BE2C (cell line): ENCODE data around the gene SLC6A12.
A peak's percentile ranks its signal among the peaks of the same experiment; 100 is the strongest.

Source experiments
- DNase-seq: peaks from one replicate; pipeline ENCODE4 v3.0.0-alpha.2; 2020
- H3K27me3 ChIP-seq: fragments of 250-450 bp; sonication (Bioruptor Pico); 2 replicates; pipeline ENCODE4 v1.5.1; 2020; ENCODE audit warnings: mild to moderate bottlenecking
- H3K36me3 ChIP-seq: fragments of 250-450 bp; sonication (Bioruptor Pico); 2 replicates; pipeline ENCODE4 v1.5.1; 2020; ENCODE audit warnings: mild to moderate bottlenecking
- H3K4me1 ChIP-seq: fragments of 250-450 bp; sonication (Bioruptor Pico); 2 replicates; pipeline ENCODE4 v1.5.1; 2020
- H3K4me3 ChIP-seq: 2 replicates; pipeline ENCODE4 v1.5.1; 2011; ENCODE audit warnings: low read depth, low read length
- H3K9me3 ChIP-seq: fragments of 250-450 bp; sonication (Bioruptor Pico); 2 replicates; pipeline ENCODE4 v1.5.1; 2020
- CTCF ChIP-seq: IDR thresholded peaks from 2 replicates; pipeline ENCODE4 v1.5.1; 2012; ENCODE audit warnings: mild to moderate bottlenecking, low read depth, low read length

SLC6A12 gene

GRCh38 chr12:205026-205425 is 8.9 kb downstream of the SLC6A12 start:
- no peak for TF ChIP-seq CTCF
- H3K9me3 ChIP-seq: no peaks in the 10 kb centered on the region
- no peaks in the 10 kb centered on the region for H3K27me3 ChIP-seq
- DNase-seq: no peak
- no peaks in the 10 kb centered on the region for H3K4me1 ChIP-seq
- H3K4me3 ChIP-seq: no peak overlapping the region
- H3K36me3 ChIP-seq: no peaks in the 10 kb centered on the region

- no peaks in the 10 kb centered on the region for H3K36me3 ChIP-seq
- H3K27me3 ChIP-seq: no peaks in the 10 kb centered on the region
- no peak for TF ChIP-seq CTCF
- DNase-seq: no peak
- H3K4me3 ChIP-seq: no peak overlapping the region; the same call in 1 of the 2 replicates
- H3K4me1 ChIP-seq: no peaks in the 10 kb centered on the region; the same call in 1 of the 2 replicates
- H3K9me3 ChIP-seq: no peaks in the 10 kb centered on the region
These were observed 9.7 kb downstream of the SLC6A12 start for GRCh38 chr12:204261-204678.

GRCh38 chr12:203462-204260 is 10.3 kb downstream of the SLC6A12 start:
- H3K9me3 ChIP-seq: no peaks in the 10 kb centered on the region
- DNase-seq: peak; percentile 56
- H3K36me3 ChIP-seq: no peaks in the 10 kb centered on the region
- peaks cover 6% of the 10 kb centered on the region; the same call in 1 of the 2 replicates for H3K4me1 ChIP-seq
- no peaks in the 10 kb centered on the region for H3K27me3 ChIP-seq
- H3K4me3 ChIP-seq: peak overlapping the region; percentile 37
- TF ChIP-seq CTCF: no peak

- TF ChIP-seq CTCF: no peak
- H3K9me3 ChIP-seq: no peaks in the 10 kb centered on the region
- peaks cover 6% of the 10 kb centered on the region; the same call in 1 of the 2 replicates for H3K4me1 ChIP-seq
- no peak for DNase-seq
- no peaks in the 10 kb centered on the region for H3K36me3 ChIP-seq
- no peak overlapping the region for H3K4me3 ChIP-seq
- H3K27me3 ChIP-seq: no peaks in the 10 kb centered on the region
These were observed 10.9 kb downstream of the SLC6A12 start for GRCh38 chr12:203074-203461.

GRCh38 chr12:202081-202731 is 11.8 kb downstream of the SLC6A12 start:
- TF ChIP-seq CTCF: no peak
- Histone ChIP-seq H3K9me3 (no peaks in the 10 kb centered on the region), H3K27me3 (no peaks in the 10 kb centered on the region), H3K36me3 (no peaks in the 10 kb centered on the region), H3K4me3 (no peak overlapping the region), H3K4me1 (peaks cover 6% of the 10 kb centered on the region; the same call in 1 of the 2 replicates)
- no peak for DNase-seq

GRCh38 chr12:201361-201760 is 12.6 kb downstream of the SLC6A12 start:
- TF ChIP-seq CTCF: no peak
- no peak overlapping the region for H3K4me3 ChIP-seq
- H3K9me3 ChIP-seq: no peaks in the 10 kb centered on the region
- peaks cover 6% of the 10 kb centered on the region; the same call in 1 of the 2 replicates for H3K4me1 ChIP-seq
- H3K36me3 ChIP-seq: no peaks in the 10 kb centered on the region
- no peak for DNase-seq
- no peaks in the 10 kb centered on the region for H3K27me3 ChIP-seq
